T-cell (primary cell): Measurements from ENCODE around the gene SNIP1. TPM values are rescaled to one million over a fixed set of nuclear protein-coding genes. Genes with fewer than 3 reads are reported as not detected.
"Not testable (repeated sequence)": the region's sequence is repeated elsewhere in the genome, so short reads cannot be mapped to it uniquely, and the experiment has no call there.

ENCODE experiments used
- ATAC-seq, 4 experiments: fragments of 200-7000 bp in 3 of 4; fragments of 150-1000 bp in 1 of 4; cut with Tn5 transposase; replicated peaks in 1 of 4; 1 replicate in 3 of 4; 2 replicates in 1 of 4; pipeline ENCODE4 v1.10.0; 2021; ENCODE audit warnings: moderate library complexity in 3 of 4, mild to moderate bottlenecking in 2 of 4, moderate number of reproducible peaks in 1 of 4
- CTCF ChIA-PET, 2 donors: fragments of 300-600 bp; sonication (Branson Sonifier 250); formaldehyde crosslinking; loops; one replicate each; lab custom pipeline; 2022; ENCODE audit warnings: antibody characterized with exemption in 2 of 2; lab: Charles Lee
- POLR2A ChIA-PET, 2 donors: fragments of 300-600 bp; sonication (Branson Sonifier 250); formaldehyde crosslinking; loops; one replicate each; lab custom pipeline; 2022; ENCODE audit warnings: antibody characterized with exemption in 2 of 2; lab: Charles Lee
- DNase-seq, 35 experiments: peaks; one replicate each; pipeline versions ENCODE4 v3.0.0 to v3.0.0-alpha.2; 2013 to 2023
- H3K27ac ChIP-seq: one replicate; pipeline ENCODE4 v1.5.1; 2013; ENCODE audit warnings: low read length
- H3K27me3 ChIP-seq, 2 experiments: replicated peaks in 1 of 2; 1 replicate in 1 of 2; 2 replicates in 1 of 2; pipeline versions ENCODE4 v1.6.1 to v1.7.0; 2013; ENCODE audit warnings: low read length in 1 of 2, mixed read lengths in 1 of 2; ENCODE audit not compliant: control insufficient read depth in 2 of 2, insufficient read depth in 2 of 2; ENCODE audit errors: extremely low read depth in 1 of 2
- H3K36me3 ChIP-seq, 2 donors: 1 replicate in 1 of 2; 2 replicates in 1 of 2; pipeline versions ENCODE4 v1.6.1 to v1.7.0; 2013; ENCODE audit warnings: low read length in 1 of 2; ENCODE audit not compliant: control insufficient read depth in 2 of 2, insufficient read depth in 1 of 2; ENCODE audit errors: extremely low read depth in 1 of 2
- H3K4me1 ChIP-seq, 2 experiments: 1 replicate in 1 of 2; 2 replicates in 1 of 2; pipeline versions ENCODE4 v1.6.1 to v1.7.0; 2013; ENCODE audit warnings: low read length in 2 of 2, mixed read lengths in 1 of 2; ENCODE audit not compliant: insufficient read depth in 2 of 2, control insufficient read depth in 1 of 2; ENCODE audit errors: extremely low read depth in 1 of 2
- H3K4me3 ChIP-seq, 2 donors: 1 replicate in 1 of 2; 2 replicates in 1 of 2; pipeline versions ENCODE4 v1.5.1 to v1.7.0; 2013; ENCODE audit warnings: mild to moderate bottlenecking in 2 of 2, low read length in 1 of 2, moderate library complexity in 1 of 2; ENCODE audit not compliant: control insufficient read depth in 1 of 2; ENCODE audit errors: extremely low read depth in 1 of 2
- H3K9me3 ChIP-seq: 2 replicates; pipeline ENCODE4 v1.7.0; 2013
- H3K27ac Mint-ChIP-seq, 2 donors: one replicate each; pipeline ENCODE4 v1.8.0; 2020 to 2021; ENCODE audit warnings: mild to moderate bottlenecking in 2 of 2, mixed read lengths in 2 of 2
- H3K27me3 Mint-ChIP-seq, 2 donors: one replicate each; pipeline ENCODE4 v1.8.0; 2021 to 2022; ENCODE audit warnings: mixed read lengths in 2 of 2
- H3K36me3 Mint-ChIP-seq: one replicate; pipeline ENCODE4 v1.8.0; 2021; ENCODE audit warnings: mixed read lengths
- H3K4me1 Mint-ChIP-seq, 3 donors: one replicate each; pipeline ENCODE4 v1.8.0; 2020 to 2022; ENCODE audit warnings: mixed read lengths in 3 of 3, mild to moderate bottlenecking in 1 of 3
- H3K4me3 Mint-ChIP-seq, 3 donors: one replicate each; pipeline ENCODE4 v1.8.0; 2020 to 2022; ENCODE audit warnings: mild to moderate bottlenecking in 3 of 3, mixed read lengths in 3 of 3, moderate library complexity in 3 of 3
- H3K9me3 Mint-ChIP-seq, 3 donors: one replicate each; pipeline ENCODE4 v1.8.0; 2020 to 2022; ENCODE audit warnings: mixed read lengths in 3 of 3
- WGBS: methylation state at CpG from one replicate; pipeline ENCODE4 v1.1.5; 2013; ENCODE audit warnings: missing lambda C conversion rate; ENCODE audit not compliant: insufficient coverage; 5-methylcytosine and 5-hydroxymethylcytosine counted together
- total RNA-seq, 35 experiments: library from RNA in 6 of 35; stranded (reverse) in 6 of 35; fragments of 120-200 nt in 1 of 35; gene quantifications; one replicate each; pipeline versions ENCODE4 v1.2.1 to v1.2.4 and lab custom pipeline; 2013 to 2026

SNIP1 gene
- total RNA-seq, 5 donors from 2014 or later (not counting 1 experiment from before 2014, with no cell fraction given) = 32.5 to 48.0 (median 39.9) TPM

GRCh38 chr1:37509181-37509580 lies 44.9 kb downstream of the SNIP1 start:
- WGBS = 94% methylated on average over 4 of the region's 4 CpGs
- no peak overlapping the region for H3K27ac Mint-ChIP-seq
- peaks cover 42% of the 10 kb centered on the region for H3K36me3 Mint-ChIP-seq
- ChIA-PET POLR2A (no interaction called here), CTCF (no interaction called here)
- H3K36me3 ChIP-seq = peaks cover 0 to 55% of the 10 kb centered on the region in 2 donors
- no peaks in the 10 kb centered on the region for H3K9me3 ChIP-seq
- no peak overlapping the region for H3K4me3 ChIP-seq
- no peak overlapping the region for H3K27ac ChIP-seq
- H3K4me1 Mint-ChIP-seq = peaks cover 41 to 45% (median 44%) of the 10 kb centered on the region in 3 donors
- H3K27me3 Mint-ChIP-seq = no peaks in the 10 kb centered on the region
- H3K4me3 Mint-ChIP-seq = no peak overlapping the region
- no peak for DNase-seq
- no peak for ATAC-seq
- no peaks in the 10 kb centered on the region for H3K27me3 ChIP-seq
- peaks cover 10 to 14% of the 10 kb centered on the region in 2 experiments for H3K4me1 ChIP-seq
- H3K9me3 Mint-ChIP-seq = no peaks in the 10 kb centered on the region

GRCh38 chr1:37506740-37507139 lies 47.4 kb downstream of the SNIP1 start:
- Mint-ChIP-seq H3K27me3 (no peaks in the 10 kb centered on the region), H3K27ac (no peak overlapping the region), H3K4me3 (no peak overlapping the region), H3K9me3 (no peaks in the 10 kb centered on the region), H3K4me1 (peaks cover 22 to 30% (median 29%) of the 10 kb centered on the region in 3 donors), H3K36me3 (peaks cover 44% of the 10 kb centered on the region)
- Histone ChIP-seq H3K9me3 (no peaks in the 10 kb centered on the region), H3K36me3 (peaks cover 1 to 66% of the 10 kb centered on the region in 2 donors), H3K27me3 (no peaks in the 10 kb centered on the region), H3K4me1 (peaks cover 0 to 2% of the 10 kb centered on the region in 2 experiments), H3K27ac (no peak overlapping the region), H3K4me3 (no peak overlapping the region)
- POLR2A ChIA-PET = interaction anchor here in 1 of 2 donors (0.6 kb wide), 1 partner anchor 1197 kb away, joined by 5 read pairs; no protein-coding TSS in a partner anchor
- DNase-seq (no peak), ATAC-seq (no peak)
- 100% methylated on average over 2 of the region's 2 CpGs for WGBS
- CTCF ChIA-PET = interaction anchor here in 1 of 2 donors (0.6 kb wide), 2 partner anchors 93 to 353 kb away, joined by 3 to 4 read pairs; no protein-coding TSS in a partner anchor

DNA sequence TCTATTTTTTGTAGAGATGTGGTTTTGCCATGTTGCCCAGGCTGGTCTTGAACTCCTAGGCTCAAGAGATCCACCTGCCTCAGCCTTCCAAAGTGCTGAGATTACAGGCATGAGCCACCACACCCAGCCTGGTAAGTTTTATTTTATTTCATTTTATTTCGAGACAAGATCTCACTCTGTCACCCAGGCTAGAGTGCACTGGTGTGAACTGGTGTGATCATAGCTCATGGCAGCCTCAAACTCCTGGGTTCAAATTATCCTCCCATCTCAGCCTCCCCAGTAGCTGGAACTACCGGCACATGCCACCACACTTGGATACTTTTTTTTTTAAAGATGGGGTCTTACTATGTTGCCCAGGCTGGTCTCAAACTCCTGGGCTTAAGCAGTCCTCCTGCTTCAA lies 51.3 kb downstream of the SNIP1 start:
- H3K4me3 Mint-ChIP-seq, H3K27ac Mint-ChIP-seq, H3K27me3 Mint-ChIP-seq, DNase-seq, H3K9me3 ChIP-seq, H3K4me3 ChIP-seq, ATAC-seq, H3K9me3 Mint-ChIP-seq, H3K4me1 ChIP-seq, H3K27me3 ChIP-seq, H3K27ac ChIP-seq: not testable (repeated sequence)
- peaks cover 14 to 73% of the 10 kb centered on the region in 2 donors for H3K36me3 ChIP-seq
- Mint-ChIP-seq H3K36me3 (peaks cover 47% of the 10 kb centered on the region), H3K4me1 (peaks cover 12 to 20% (median 17%) of the 10 kb centered on the region in 3 donors)
- ChIA-PET POLR2A (interaction anchor here (0.6 to 0.7 kb wide), 3 partner anchors 24 to 1234 kb away, joined by 3 read pairs; no protein-coding TSS in a partner anchor), CTCF (interaction anchor here (0.6 to 1.0 kb wide), 2 partner anchors 10 to 179 kb away, joined by 3 read pairs; no protein-coding TSS in a partner anchor)
- whole genome bisulfite sequencing = no CpG with 5 or more reads among the region's 2 CpGs

DNA sequence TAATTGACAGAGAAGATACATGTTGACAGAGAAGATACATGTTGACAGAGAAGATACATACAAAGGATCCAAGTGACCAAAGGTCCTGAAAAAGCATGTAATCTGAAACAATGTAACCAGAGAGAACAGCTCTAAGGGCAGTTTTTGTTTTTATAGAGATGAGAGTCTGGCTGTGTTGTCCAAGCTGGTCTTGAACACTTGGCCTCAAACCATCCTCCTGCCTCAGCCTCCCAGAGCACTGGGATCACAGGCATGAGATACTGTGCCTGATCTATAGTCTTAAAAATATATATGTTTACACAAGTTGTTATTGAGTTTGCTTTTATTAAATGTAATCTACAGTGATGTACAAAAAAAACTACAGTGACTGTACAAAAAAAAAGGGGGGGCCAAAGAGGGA lies 52.0 kb downstream of the SNIP1 start:
- CTCF ChIA-PET = interaction anchor here in 1 of 2 donors (0.6 to 1.0 kb wide), 2 partner anchors 11 to 190 kb away, joined by 3 read pairs; no protein-coding TSS in a partner anchor
- no peak overlapping the region for H3K27ac ChIP-seq
- H3K27me3 ChIP-seq = no peaks in the 10 kb centered on the region
- DNase-seq (no peak), ATAC-seq (no peak)
- no peaks in the 10 kb centered on the region for H3K9me3 Mint-ChIP-seq
- no peaks in the 10 kb centered on the region for H3K4me1 ChIP-seq
- peaks cover 14 to 68% of the 10 kb centered on the region in 2 donors for H3K36me3 ChIP-seq
- no peak overlapping the region for H3K4me3 Mint-ChIP-seq
- POLR2A ChIA-PET = interaction anchor here (0.6 kb wide), 2 partner anchors 20 to 51 kb away, joined by 3 to 5 read pairs; no protein-coding TSS in a partner anchor
- peaks cover 6 to 20% (median 17%) of the 10 kb centered on the region in 3 donors for H3K4me1 Mint-ChIP-seq
- no peak overlapping the region for H3K4me3 ChIP-seq
- no peaks in the 10 kb centered on the region for H3K27me3 Mint-ChIP-seq
- peak overlapping the region in 1 of 2 donors; percentile 11 for H3K27ac Mint-ChIP-seq
- no peaks in the 10 kb centered on the region for H3K9me3 ChIP-seq
- peaks cover 40% of the 10 kb centered on the region for H3K36me3 Mint-ChIP-seq

- Histone ChIP-seq H3K27me3 (no peaks in the 10 kb centered on the region), H3K9me3 (no peaks in the 10 kb centered on the region), H3K27ac (no peak overlapping the region), H3K4me3 (no peak overlapping the region), H3K36me3 (peaks cover 14 to 66% of the 10 kb centered on the region in 2 donors), H3K4me1 (no peaks in the 10 kb centered on the region)
- POLR2A ChIA-PET = no interaction called here
- H3K9me3 Mint-ChIP-seq = no peaks in the 10 kb centered on the region
- peak overlapping the region in 1 of 2 donors; percentile 11 for H3K27ac Mint-ChIP-seq
- ATAC-seq (no peak), DNase-seq (no peak)
- no peaks in the 10 kb centered on the region for H3K27me3 Mint-ChIP-seq
- peaks cover 5 to 20% (median 19%) of the 10 kb centered on the region in 3 donors for H3K4me1 Mint-ChIP-seq
- CTCF ChIA-PET = no interaction called here
- WGBS = no CpG with 5 or more reads among the region's 5 CpGs
- H3K4me3 Mint-ChIP-seq = no peak overlapping the region
- peaks cover 40% of the 10 kb centered on the region for H3K36me3 Mint-ChIP-seq
These were observed 52.4 kb downstream of the SNIP1 start for GRCh38 chr1:37501661-37502060.

GRCh38 chr1:37498872-37499617 lies 55.0 kb downstream of the SNIP1 start:
- no peak for ATAC-seq

More at GRCh38 chr1:37498872-37499617, 55.0 kb downstream of the SNIP1 start:
- Mint-ChIP-seq H3K9me3 (no peaks in the 10 kb centered on the region), H3K36me3 (peaks cover 34% of the 10 kb centered on the region), H3K27ac (peak overlapping the region in 1 of 2 donors; percentile 45), H3K4me1 (peaks cover 5 to 18% (median 14%) of the 10 kb centered on the region in 3 donors), H3K4me3 (no peak overlapping the region), H3K27me3 (no peaks in the 10 kb centered on the region)
- Histone ChIP-seq H3K9me3 (no peaks in the 10 kb centered on the region), H3K36me3 (peaks cover 17 to 56% of the 10 kb centered on the region in 2 donors), H3K4me1 (no peaks in the 10 kb centered on the region), H3K27ac (no peak overlapping the region), H3K4me3 (no peak overlapping the region), H3K27me3 (no peaks in the 10 kb centered on the region)
- DNase-seq = no peak
- 100% methylated on average over 1 of the region's 4 CpGs for WGBS
- ChIA-PET CTCF (interaction anchor here in 1 of 2 donors (1.2 kb wide), 1 partner anchor 11 kb away, joined by 3 read pairs; no protein-coding TSS in a partner anchor), POLR2A (no interaction called here)
